ENCODE data around the gene TOGARAM2.

The TOGARAM2 gene

GRCh38 chr2:29033172-29033571 is 52.1 kb downstream of the TOGARAM2 start:
- peak; percentile 49; the same call in 2 of the 3 replicates for ATAC-seq

GRCh38 chr2:29033656-29034055 is 52.6 kb downstream of the TOGARAM2 start:
- no peak for ATAC-seq
- no peak for TF ChIP-seq BACH2 (CRISPR knock-in tag; IDR thresholded peaks at IDR 0.05; ENCODE audit: borderline replicate concordance)
- no peak for TF ChIP-seq ZFP3 (CRISPR knock-in tag; IDR thresholded peaks at IDR 0.05)
- TF ChIP-seq ESRRG (CRISPR knock-in tag; IDR thresholded peaks at IDR 0.05) = no peak
- TF ChIP-seq ARNTL (CRISPR knock-in tag; IDR thresholded peaks at IDR 0.05; ENCODE audit: borderline replicate concordance, low read depth) = no peak
- TF ChIP-seq ZNF565 (CRISPR knock-in tag; conservative IDR thresholded peaks at IDR 0.05; ENCODE audit: low read depth) = no peak
- no peak for TF ChIP-seq OSR1 (CRISPR knock-in tag; IDR thresholded peaks at IDR 0.05)
- no peak for TF ChIP-seq ZC3H10 (CRISPR knock-in tag; IDR thresholded peaks at IDR 0.05)
- TF ChIP-seq TCF4 (CRISPR knock-in tag; IDR thresholded peaks at IDR 0.05; ENCODE audit: borderline replicate concordance) = no peak
- TF ChIP-seq ZNF8 (CRISPR knock-in tag; IDR thresholded peaks at IDR 0.05) = no peak
- TF ChIP-seq TOX (CRISPR knock-in tag; IDR thresholded peaks at IDR 0.05; ENCODE audit: borderline replicate concordance) = no peak
- TF ChIP-seq, protein P1, sequence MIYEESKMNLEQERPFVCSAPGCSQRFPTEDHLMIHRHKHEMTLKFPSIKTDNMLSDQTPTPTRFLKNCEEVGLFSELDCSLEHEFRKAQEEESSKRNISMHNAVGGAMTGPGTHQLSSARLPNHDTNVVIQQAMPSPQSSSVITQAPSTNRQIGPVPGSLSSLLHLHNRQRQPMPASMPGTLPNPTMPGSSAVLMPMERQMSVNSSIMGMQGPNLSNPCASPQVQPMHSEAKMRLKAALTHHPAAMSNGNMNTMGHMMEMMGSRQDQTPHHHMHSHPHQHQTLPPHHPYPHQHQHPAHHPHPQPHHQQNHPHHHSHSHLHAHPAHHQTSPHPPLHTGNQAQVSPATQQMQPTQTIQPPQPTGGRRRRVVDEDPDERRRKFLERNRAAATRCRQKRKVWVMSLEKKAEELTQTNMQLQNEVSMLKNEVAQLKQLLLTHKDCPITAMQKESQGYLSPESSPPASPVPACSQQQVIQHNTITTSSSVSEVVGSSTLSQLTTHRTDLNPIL (CRISPR knock-in tag; IDR thresholded peaks at IDR 0.05; ENCODE audit: low read depth) = no peak
- TF ChIP-seq GLIS3 (CRISPR knock-in tag; IDR thresholded peaks at IDR 0.05) = no peak
- no peak for TF ChIP-seq PPARA (CRISPR knock-in tag; IDR thresholded peaks at IDR 0.05; ENCODE audit: borderline replicate concordance)
- no peak for TF ChIP-seq POU6F1 (CRISPR knock-in tag; IDR thresholded peaks at IDR 0.05; ENCODE audit: borderline replicate concordance, low read depth)

More at GRCh38 chr2:29033172-29033571, 52.1 kb downstream of the TOGARAM2 start:
- TF ChIP-seq ZFP30 (CRISPR knock-in tag; IDR thresholded peaks at IDR 0.05) = no peak
- no peak for TF ChIP-seq ISL1 (CRISPR knock-in tag; IDR thresholded peaks at IDR 0.05)
- TF ChIP-seq ZNF70 (CRISPR knock-in tag; IDR thresholded peaks at IDR 0.05) = no peak
- TF ChIP-seq PPARA (CRISPR knock-in tag; IDR thresholded peaks at IDR 0.05; ENCODE audit: borderline replicate concordance) = no peak
- TF ChIP-seq POU6F1 (CRISPR knock-in tag; IDR thresholded peaks at IDR 0.05; ENCODE audit: borderline replicate concordance, low read depth) = no peak
- no peak for TF ChIP-seq CSRNP3 (CRISPR knock-in tag; IDR thresholded peaks at IDR 0.05)
- no peak for TF ChIP-seq ARNTL (CRISPR knock-in tag; IDR thresholded peaks at IDR 0.05; ENCODE audit: borderline replicate concordance, low read depth)
- TF ChIP-seq RARB (CRISPR knock-in tag; IDR thresholded peaks at IDR 0.05) = no peak
- TF ChIP-seq ZNF565 (CRISPR knock-in tag; conservative IDR thresholded peaks at IDR 0.05; ENCODE audit: low read depth) = no peak
- TF ChIP-seq ESRRG (CRISPR knock-in tag; IDR thresholded peaks at IDR 0.05) = no peak

GRCh38 chr2:29035016-29035745 is 54.1 kb downstream of the TOGARAM2 start:
- ATAC-seq = no peak
- no peak for TF ChIP-seq POU6F1 (CRISPR knock-in tag; IDR thresholded peaks at IDR 0.05; ENCODE audit: borderline replicate concordance, low read depth)
- no peak for TF ChIP-seq OSR1 (CRISPR knock-in tag; IDR thresholded peaks at IDR 0.05)
- TF ChIP-seq TSHZ2 (CRISPR knock-in tag; IDR thresholded peaks at IDR 0.05) = no peak
- no peak for TF ChIP-seq ISL1 (CRISPR knock-in tag; IDR thresholded peaks at IDR 0.05)
- TF ChIP-seq RARB (CRISPR knock-in tag; IDR thresholded peaks at IDR 0.05) = no peak
- no peak for TF ChIP-seq TCF4 (CRISPR knock-in tag; IDR thresholded peaks at IDR 0.05; ENCODE audit: borderline replicate concordance)
- TF ChIP-seq ZFP3 (CRISPR knock-in tag; IDR thresholded peaks at IDR 0.05) = no peak
- TF ChIP-seq ZNF565 (CRISPR knock-in tag; conservative IDR thresholded peaks at IDR 0.05; ENCODE audit: low read depth) = no peak
- no peak for TF ChIP-seq PATZ1 (CRISPR knock-in tag; IDR thresholded peaks at IDR 0.05; ENCODE audit: borderline replicate concordance)
- no peak for TF ChIP-seq PPARA (CRISPR knock-in tag; IDR thresholded peaks at IDR 0.05; ENCODE audit: borderline replicate concordance)
- no peak for TF ChIP-seq ZFP30 (CRISPR knock-in tag; IDR thresholded peaks at IDR 0.05)
- TF ChIP-seq ZNF70 (CRISPR knock-in tag; IDR thresholded peaks at IDR 0.05) = no peak
- no peak for TF ChIP-seq ZC3H10 (CRISPR knock-in tag; IDR thresholded peaks at IDR 0.05)
- TF ChIP-seq BACH2 (CRISPR knock-in tag; IDR thresholded peaks at IDR 0.05; ENCODE audit: borderline replicate concordance) = no peak
